Measurements from ENCODE around the gene NEGR1.

DNA sequence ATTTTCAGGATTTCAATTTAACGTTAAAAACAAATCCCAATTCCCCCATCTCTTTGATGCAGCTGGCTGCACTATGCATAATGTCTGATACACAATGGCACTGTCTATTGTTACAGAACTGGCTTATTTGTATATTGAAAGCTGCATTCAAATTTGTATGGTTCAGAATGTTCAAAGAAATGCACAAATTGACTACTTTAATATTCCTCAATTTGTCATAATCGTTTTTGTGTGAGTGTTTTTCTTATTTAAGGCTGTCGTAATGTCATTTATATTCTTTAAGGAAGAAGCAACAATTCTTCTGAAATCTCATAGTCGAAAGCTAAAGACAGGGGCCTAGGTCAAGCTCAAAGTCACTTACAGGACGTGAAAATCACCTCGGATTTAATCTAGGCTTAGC is 860.1 kb downstream of the NEGR1 start:
- TF ChIP-seq, protein P1, sequence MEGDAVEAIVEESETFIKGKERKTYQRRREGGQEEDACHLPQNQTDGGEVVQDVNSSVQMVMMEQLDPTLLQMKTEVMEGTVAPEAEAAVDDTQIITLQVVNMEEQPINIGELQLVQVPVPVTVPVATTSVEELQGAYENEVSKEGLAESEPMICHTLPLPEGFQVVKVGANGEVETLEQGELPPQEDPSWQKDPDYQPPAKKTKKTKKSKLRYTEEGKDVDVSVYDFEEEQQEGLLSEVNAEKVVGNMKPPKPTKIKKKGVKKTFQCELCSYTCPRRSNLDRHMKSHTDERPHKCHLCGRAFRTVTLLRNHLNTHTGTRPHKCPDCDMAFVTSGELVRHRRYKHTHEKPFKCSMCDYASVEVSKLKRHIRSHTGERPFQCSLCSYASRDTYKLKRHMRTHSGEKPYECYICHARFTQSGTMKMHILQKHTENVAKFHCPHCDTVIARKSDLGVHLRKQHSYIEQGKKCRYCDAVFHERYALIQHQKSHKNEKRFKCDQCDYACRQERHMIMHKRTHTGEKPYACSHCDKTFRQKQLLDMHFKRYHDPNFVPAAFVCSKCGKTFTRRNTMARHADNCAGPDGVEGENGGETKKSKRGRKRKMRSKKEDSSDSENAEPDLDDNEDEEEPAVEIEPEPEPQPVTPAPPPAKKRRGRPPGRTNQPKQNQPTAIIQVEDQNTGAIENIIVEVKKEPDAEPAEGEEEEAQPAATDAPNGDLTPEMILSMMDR (IDR thresholded peaks at IDR 0.05; ENCODE audit: insufficient read depth, low read depth, low read length), result no peak
- no peak for TF ChIP-seq EZH2 (IDR thresholded peaks at IDR 0.05; ENCODE audit: insufficient read depth, low read length)
